ENCODE results near the gene ADGRL1.

ADGRL1 gene

DNA sequence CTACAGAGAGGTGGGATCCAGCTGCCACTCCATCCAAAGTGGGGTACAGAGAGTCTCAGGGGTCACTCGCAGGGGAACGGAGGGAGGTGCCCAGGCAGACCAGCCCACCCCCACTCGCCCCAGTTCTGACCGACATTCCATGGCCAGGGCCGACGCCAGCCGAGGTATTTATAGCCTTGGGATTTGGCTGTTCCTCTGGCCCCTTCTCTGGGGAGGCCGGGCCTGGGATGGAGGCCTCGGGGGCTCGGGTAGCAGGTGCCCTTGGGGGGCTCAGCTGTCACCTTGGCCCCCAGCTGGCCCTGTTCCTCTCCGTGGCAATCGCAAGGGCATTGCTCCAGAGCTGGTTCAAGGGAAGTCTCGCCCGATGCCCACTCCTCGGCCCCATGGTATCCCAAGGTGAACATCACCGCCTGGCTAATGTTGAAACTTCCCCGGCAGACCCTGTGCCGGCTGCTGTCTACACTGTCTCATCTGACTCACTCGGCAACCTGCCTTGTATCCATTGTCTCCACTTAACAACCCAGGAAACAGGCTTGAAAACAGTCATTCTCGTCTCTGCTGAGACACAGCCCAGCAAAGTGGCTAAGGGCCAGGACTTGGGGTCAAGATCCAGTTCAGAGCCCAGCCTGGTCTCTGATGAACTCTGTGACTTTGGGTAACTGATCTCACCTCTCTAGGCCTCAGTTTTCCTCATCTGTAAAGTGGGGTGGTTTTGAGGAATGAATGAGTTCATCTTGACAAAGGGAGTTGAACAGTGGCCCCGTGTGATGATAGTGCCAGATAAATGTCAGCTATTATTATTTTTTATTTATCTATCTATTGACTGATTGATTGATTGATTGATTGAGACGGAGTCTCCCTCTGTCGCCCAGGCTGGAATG lies 98.1 kb downstream of the ADGRL1 start:
- no peak for DNase-seq

DNA sequence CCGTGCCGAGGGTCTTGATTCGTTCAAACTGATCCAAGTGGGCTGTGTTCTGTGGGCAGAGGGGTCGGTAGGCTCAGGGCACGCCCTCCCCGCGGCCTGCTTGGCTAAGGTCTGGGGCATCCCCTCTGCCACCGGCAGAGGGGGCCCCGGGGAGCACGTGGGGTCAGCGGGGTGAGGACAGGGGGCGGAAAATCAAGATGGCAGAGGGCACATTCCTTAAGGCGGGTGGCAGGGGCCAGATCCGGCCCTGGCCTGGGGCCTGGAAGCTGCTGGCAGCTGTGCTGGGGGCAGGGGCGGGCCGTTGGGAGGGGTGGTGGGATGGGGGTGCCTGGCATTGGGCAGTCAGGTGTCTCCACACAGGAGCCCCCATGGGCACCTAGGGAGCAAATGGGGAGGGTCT lies 99.1 kb downstream of the ADGRL1 start:
- DNase-seq, result no peak

DNA sequence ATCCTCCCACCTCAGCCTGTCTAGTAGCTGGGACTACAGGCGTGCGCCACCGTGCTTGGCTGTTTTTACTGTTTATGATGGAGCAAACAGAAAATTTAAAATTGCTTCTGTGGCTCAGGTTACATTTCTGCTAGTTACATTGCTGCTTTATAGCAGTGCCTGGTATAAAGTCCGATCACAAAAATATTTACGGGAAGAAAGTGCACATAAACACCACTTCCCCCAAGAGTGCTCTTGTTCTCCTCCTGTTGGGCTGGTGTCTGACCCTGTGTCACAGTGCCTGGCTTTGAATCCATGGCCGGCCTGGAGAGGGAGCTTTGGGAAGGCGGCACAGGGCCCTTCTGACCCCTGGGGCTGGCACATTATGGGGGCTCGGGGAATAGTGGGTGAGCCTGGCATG lies 100.3 kb downstream of the ADGRL1 start:
- DNase-seq, result no peak

DNA sequence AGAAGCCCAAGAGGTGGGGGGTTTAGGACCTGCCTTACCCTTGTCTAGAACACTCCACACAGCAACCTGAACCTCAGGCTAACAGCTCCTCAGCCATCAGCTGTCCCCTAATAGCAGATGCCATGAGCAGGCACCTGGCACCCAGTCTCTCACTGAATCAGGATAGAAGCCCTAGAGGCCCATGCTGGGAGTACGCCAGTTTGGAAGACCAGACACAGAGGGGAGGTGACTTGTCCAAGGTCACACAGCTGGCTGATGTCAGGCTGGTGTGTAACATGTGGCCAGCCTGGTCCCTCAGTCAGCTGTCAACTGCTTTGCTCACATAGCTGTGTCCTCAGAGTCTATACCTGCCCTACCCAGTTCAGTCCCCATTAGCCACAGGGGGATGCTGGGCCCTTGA lies 102.7 kb downstream of the ADGRL1 start:
- DNase-seq, result no peak

DNA sequence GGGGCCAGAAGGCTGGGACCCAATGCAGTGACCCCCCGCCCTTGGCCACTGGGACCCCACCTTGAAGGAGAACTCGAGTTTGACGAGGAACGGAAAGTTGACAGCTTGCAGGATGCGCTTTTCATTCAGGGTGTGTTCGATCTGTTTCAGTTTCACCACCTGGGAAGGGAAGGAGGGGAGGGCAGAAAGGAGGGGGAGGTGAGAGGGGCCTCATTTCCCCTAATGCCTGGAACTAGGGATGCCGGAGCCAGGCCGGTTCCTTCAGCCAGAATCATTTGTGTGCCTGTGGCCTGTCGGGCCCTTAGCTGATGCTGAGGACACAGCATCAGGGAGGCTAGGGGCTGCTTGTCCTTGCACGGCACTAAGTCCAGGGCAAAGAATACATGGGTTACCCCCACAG lies 103.2 kb downstream of the ADGRL1 start:
- DNase-seq, result no peak

DNA sequence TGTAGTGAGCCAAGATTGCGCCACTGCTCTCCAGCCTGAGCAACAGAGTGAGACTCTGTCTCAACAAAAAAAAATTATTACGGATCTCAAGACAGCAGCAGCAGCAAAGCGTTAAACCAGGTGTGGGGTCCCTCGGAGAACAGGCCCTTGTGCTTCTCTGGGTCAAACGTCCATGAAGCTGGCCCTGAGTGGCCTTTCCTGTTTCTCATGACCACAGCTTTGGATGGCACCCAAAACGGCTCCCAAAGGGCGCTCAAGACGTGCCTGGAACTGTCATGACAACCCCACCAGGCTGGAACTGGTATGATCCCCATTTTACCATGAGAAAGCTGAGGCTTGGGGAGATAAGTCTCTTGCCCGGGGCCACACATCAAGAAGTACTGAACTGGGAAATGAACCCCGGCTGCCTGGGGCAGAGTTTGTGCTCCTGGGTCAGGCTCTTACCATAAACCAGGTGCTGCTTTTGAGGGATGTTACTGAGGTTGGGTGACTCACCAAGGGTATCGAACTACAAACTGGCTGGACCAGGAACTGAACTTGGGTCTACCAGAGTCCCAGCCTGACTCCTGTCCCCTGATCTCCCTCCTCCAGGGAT lies 103.8 kb downstream of the ADGRL1 start:
- DNase-seq, result no peak

DNA sequence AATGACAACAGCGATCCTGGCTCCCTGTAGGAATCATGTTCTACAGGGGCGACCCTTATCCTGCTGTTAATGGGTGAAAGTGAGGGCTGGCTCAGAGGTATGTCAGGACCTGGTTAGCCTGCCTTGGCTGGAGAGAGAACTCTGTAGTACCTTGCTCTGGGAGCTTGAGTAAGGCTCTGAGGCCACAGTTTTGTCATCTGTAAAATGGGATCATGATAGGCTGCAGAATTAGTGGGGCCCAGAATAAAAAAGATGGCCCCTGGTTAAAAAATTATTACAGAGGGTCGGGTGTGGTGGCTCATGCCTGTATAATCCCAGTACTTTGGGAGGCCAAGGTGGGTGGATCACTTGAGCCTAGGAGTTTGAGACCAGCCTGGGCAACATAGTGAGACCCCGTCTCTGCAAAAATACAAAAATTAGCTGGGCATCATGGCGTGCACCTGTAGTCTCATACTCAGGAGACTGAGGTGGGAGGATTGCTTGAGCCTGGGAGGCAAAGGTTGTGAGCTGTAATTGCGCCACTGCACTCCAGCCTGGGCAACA lies 104.9 kb downstream of the ADGRL1 start:
- no peak for DNase-seq

Data from activated T-cell treated with anti-CD3 and anti-CD28 coated beads, Interleukin-2, amount 50 U/mL, for 48 hours (primary cell).